ENCODE results near the gene ABTB2.

GRCh38 chr11:34290926-34291325, 66.9 kb downstream of the ABTB2 start:
- TF ChIP-seq CTCF (optimal IDR thresholded peaks at IDR 0.05 in 1 of 3, IDR thresholded peaks at IDR 0.05 in 1 of 3, conservative IDR thresholded peaks at IDR 0.05 in 1 of 3; ENCODE audit: extremely low read depth in 1 of 3, insufficient read depth in 2 of 3, low read length in 3 of 3), result no peak
- no peak for TF ChIP-seq EZH2 (IDR thresholded peaks at IDR 0.05; ENCODE audit: low read length)

Measured in keratinocyte (primary cell).